IgD-negative memory B cell (primary cell): ENCODE measurements around the gene FAM78B. TPM values are rescaled to one million over a fixed set of nuclear protein-coding genes. Genes with fewer than 3 reads are reported as not detected.
A peak's percentile ranks its signal among the peaks of the same experiment; 100 is the strongest.

ENCODE experiments used
- H3K27ac Mint-ChIP-seq, 3 donors: one replicate each; pipeline ENCODE4 v1.8.0; 2020 to 2022; ENCODE audit warnings: mild to moderate bottlenecking in 3 of 3, mixed read lengths in 3 of 3, moderate library complexity in 1 of 3
- H3K27me3 Mint-ChIP-seq: one replicate; pipeline ENCODE4 v1.8.0; 2021; ENCODE audit warnings: mixed read lengths
- H3K36me3 Mint-ChIP-seq: one replicate; pipeline ENCODE4 v1.8.0; 2020; ENCODE audit warnings: mild to moderate bottlenecking, mixed read lengths
- H3K4me1 Mint-ChIP-seq, 3 donors: one replicate each; pipeline ENCODE4 v1.8.0; 2020 to 2022; ENCODE audit warnings: mixed read lengths in 3 of 3, mild to moderate bottlenecking in 1 of 3
- H3K4me3 Mint-ChIP-seq, 4 donors: one replicate each; pipeline ENCODE4 v1.8.0; 2020 to 2022; ENCODE audit warnings: mild to moderate bottlenecking in 4 of 4, mixed read lengths in 4 of 4, moderate library complexity in 3 of 4
- H3K9me3 Mint-ChIP-seq, 3 donors: one replicate each; pipeline ENCODE4 v1.8.0; 2020 to 2021; ENCODE audit warnings: mixed read lengths in 3 of 3, mild to moderate bottlenecking in 1 of 3
- polyA plus RNA-seq: library from polyadenylated mRNA; unstranded; fragments of 300-500 nt; fragmentation: Illumina TruSeq; gene quantifications from one replicate; pipeline ENCODE4 v1.2.3, GENCODE V29; 2021

FAM78B gene
- polyA plus RNA-seq, 1 donor from 2014 or later = 0.15 TPM

- peaks cover 3 to 4% (median 3%) of the 10 kb centered on the region in 3 donors for H3K9me3 Mint-ChIP-seq
- H3K36me3 Mint-ChIP-seq = peaks cover 1% of the 10 kb centered on the region
- no peak overlapping the region for H3K27ac Mint-ChIP-seq
- H3K4me1 Mint-ChIP-seq = peaks cover 0 to 2% (median 0%) of the 10 kb centered on the region in 3 donors
- H3K4me3 Mint-ChIP-seq = no peak overlapping the region
- peaks cover 3% of the 10 kb centered on the region for H3K27me3 Mint-ChIP-seq
Observed at GRCh38 chr1:166082601-166083000, 84.2 kb downstream of the FAM78B start.

- Mint-ChIP-seq H3K36me3 (peaks cover 1% of the 10 kb centered on the region), H3K9me3 (peaks cover 3 to 4% (median 3%) of the 10 kb centered on the region in 3 donors), H3K4me1 (peaks cover 0 to 2% (median 0%) of the 10 kb centered on the region in 3 donors), H3K27me3 (peaks cover 3% of the 10 kb centered on the region), H3K4me3 (no peak overlapping the region), H3K27ac (peak overlapping the region in 1 of 3 donors; percentile 74)
Observed at GRCh38 chr1:166080967-166081870, 85.6 kb downstream of the FAM78B start.

GRCh38 chr1:166080277-166080966 lies 86.4 kb downstream of the FAM78B start:
- H3K27me3 Mint-ChIP-seq = peaks cover 3% of the 10 kb centered on the region
- H3K4me1 Mint-ChIP-seq = peaks cover 0 to 2% (median 0%) of the 10 kb centered on the region in 3 donors
- peaks cover 1% of the 10 kb centered on the region for H3K36me3 Mint-ChIP-seq
- H3K9me3 Mint-ChIP-seq = peaks cover 3 to 4% (median 3%) of the 10 kb centered on the region in 3 donors
- no peak overlapping the region for H3K4me3 Mint-ChIP-seq
- H3K27ac Mint-ChIP-seq = no peak overlapping the region

- Mint-ChIP-seq H3K36me3 (peaks cover 1% of the 10 kb centered on the region), H3K4me3 (no peak overlapping the region), H3K9me3 (peaks cover 3 to 4% (median 3%) of the 10 kb centered on the region in 3 donors), H3K27ac (no peak overlapping the region), H3K27me3 (peaks cover 3% of the 10 kb centered on the region), H3K4me1 (peaks cover 0 to 2% (median 0%) of the 10 kb centered on the region in 3 donors)
Observed at GRCh38 chr1:166079276-166079675, 87.5 kb downstream of the FAM78B start.

- H3K27ac Mint-ChIP-seq = no peak overlapping the region
- no peaks in the 10 kb centered on the region for H3K4me1 Mint-ChIP-seq
- H3K36me3 Mint-ChIP-seq = no peaks in the 10 kb centered on the region
- no peaks in the 10 kb centered on the region for H3K9me3 Mint-ChIP-seq
- H3K27me3 Mint-ChIP-seq = no peaks in the 10 kb centered on the region
- H3K4me3 Mint-ChIP-seq = no peak overlapping the region
Observed at GRCh38 chr1:166073489-166073888, 93.3 kb downstream of the FAM78B start.

- H3K36me3 Mint-ChIP-seq = no peaks in the 10 kb centered on the region
- H3K27me3 Mint-ChIP-seq = no peaks in the 10 kb centered on the region
- no peaks in the 10 kb centered on the region for H3K4me1 Mint-ChIP-seq
Observed at GRCh38 chr1:166069390-166069789, 97.4 kb downstream of the FAM78B start.

GRCh38 chr1:166066107-166066506 lies 100.7 kb downstream of the FAM78B start:
- Mint-ChIP-seq H3K4me3 (no peak overlapping the region), H3K9me3 (no peaks in the 10 kb centered on the region), H3K27me3 (no peaks in the 10 kb centered on the region), H3K27ac (no peak overlapping the region), H3K4me1 (no peaks in the 10 kb centered on the region), H3K36me3 (no peaks in the 10 kb centered on the region)

More at GRCh38 chr1:166069390-166069789, 97.4 kb downstream of the FAM78B start:
- no peak overlapping the region for H3K4me3 Mint-ChIP-seq
- H3K9me3 Mint-ChIP-seq = no peaks in the 10 kb centered on the region
- no peak overlapping the region for H3K27ac Mint-ChIP-seq

- Mint-ChIP-seq H3K4me3 (no peak overlapping the region), H3K27ac (peak overlapping the region in 1 of 3 donors; percentile 73), H3K36me3 (no peaks in the 10 kb centered on the region), H3K4me1 (no peaks in the 10 kb centered on the region), H3K27me3 (peaks cover under 1% of the 10 kb centered on the region), H3K9me3 (no peaks in the 10 kb centered on the region)
Observed at GRCh38 chr1:166064951-166065350, 101.8 kb downstream of the FAM78B start.

- peaks cover 2% of the 10 kb centered on the region for H3K27me3 Mint-ChIP-seq
- peaks cover 2% of the 10 kb centered on the region for H3K36me3 Mint-ChIP-seq
- no peaks in the 10 kb centered on the region for H3K9me3 Mint-ChIP-seq
- no peak overlapping the region for H3K4me3 Mint-ChIP-seq
- H3K4me1 Mint-ChIP-seq = no peaks in the 10 kb centered on the region
- peak overlapping the region in 1 of 3 donors; percentile 73 for H3K27ac Mint-ChIP-seq
Observed at GRCh38 chr1:166064313-166064926, 102.4 kb downstream of the FAM78B start.

- Mint-ChIP-seq H3K9me3 (no peaks in the 10 kb centered on the region), H3K27me3 (peaks cover 2% of the 10 kb centered on the region), H3K36me3 (peaks cover 6% of the 10 kb centered on the region), H3K4me1 (no peaks in the 10 kb centered on the region), H3K4me3 (no peak overlapping the region), H3K27ac (no peak overlapping the region)
Observed at GRCh38 chr1:166063701-166064100, 103.1 kb downstream of the FAM78B start.

- no peak overlapping the region for H3K27ac Mint-ChIP-seq
- no peak overlapping the region for H3K4me3 Mint-ChIP-seq
- no peaks in the 10 kb centered on the region for H3K4me1 Mint-ChIP-seq
- H3K27me3 Mint-ChIP-seq = peaks cover 2% of the 10 kb centered on the region
- H3K9me3 Mint-ChIP-seq = no peaks in the 10 kb centered on the region
- peaks cover 6% of the 10 kb centered on the region for H3K36me3 Mint-ChIP-seq
Observed at GRCh38 chr1:166062421-166063070, 104.3 kb downstream of the FAM78B start.

- Mint-ChIP-seq H3K4me1 (no peaks in the 10 kb centered on the region), H3K9me3 (no peaks in the 10 kb centered on the region), H3K27me3 (peaks cover 7% of the 10 kb centered on the region), H3K27ac (no peak overlapping the region), H3K36me3 (peaks cover 6% of the 10 kb centered on the region), H3K4me3 (no peak overlapping the region)
Observed at GRCh38 chr1:166057650-166058049, 109.2 kb downstream of the FAM78B start.

GRCh38 chr1:166053395-166053794 lies 113.4 kb downstream of the FAM78B start:
- H3K36me3 Mint-ChIP-seq = no peaks in the 10 kb centered on the region
- H3K4me1 Mint-ChIP-seq = no peaks in the 10 kb centered on the region
- H3K27me3 Mint-ChIP-seq = peaks cover 8% of the 10 kb centered on the region
- no peak overlapping the region for H3K4me3 Mint-ChIP-seq
- H3K27ac Mint-ChIP-seq = no peak overlapping the region
- no peaks in the 10 kb centered on the region for H3K9me3 Mint-ChIP-seq

GRCh38 chr1:166040202-166040997 lies 126.4 kb downstream of the FAM78B start:
- Mint-ChIP-seq H3K27ac (no peak overlapping the region), H3K36me3 (no peaks in the 10 kb centered on the region), H3K27me3 (peaks cover 10% of the 10 kb centered on the region), H3K4me1 (no peaks in the 10 kb centered on the region), H3K4me3 (no peak overlapping the region), H3K9me3 (peaks cover 0 to 4% (median 0%) of the 10 kb centered on the region in 3 donors)
